ENCODE results near the gene TGFB2. TPM values are rescaled to one million over a fixed set of nuclear protein-coding genes. Genes with fewer than 3 reads are reported as not detected.

TGFB2 gene
- total and polyA plus RNA-seq, 4 donors: 0.21 to 0.75 (median 0.41) TPM

GRCh38 chr1:218473522-218473921, 128.4 kb downstream of the TGFB2 start:
- Histone ChIP-seq H3K4me3 (ENCODE audit: low read depth in 1 of 3, low read length in 3 of 3) (no peak overlapping the region), H3K9me3 (ENCODE audit: control insufficient read depth in 4 of 4, low read length in 3 of 4) (no peaks in the 10 kb centered on the region), H3K4me1 (ENCODE audit: control insufficient read depth in 4 of 4, insufficient read depth in 4 of 4, low read length in 3 of 4) (no peaks in the 10 kb centered on the region), H3K9ac (ENCODE audit: low read depth in 1 of 2, low read length in 2 of 2) (no peak overlapping the region), H3K27me3 (ENCODE audit: control insufficient read depth in 4 of 4, insufficient read depth in 4 of 4, low read length in 3 of 4) (no peaks in the 10 kb centered on the region), H3K27ac (ENCODE audit: low read depth in 1 of 2, low read length in 2 of 2) (no peak overlapping the region), H3K36me3 (ENCODE audit: control insufficient read depth in 4 of 4, insufficient read depth in 3 of 4, low read depth in 1 of 4, low read length in 3 of 4) (no peaks in the 10 kb centered on the region)
- WGBS: 71% methylated on average over 2 of the region's 2 CpGs
- no peak for DNase-seq (ENCODE audit: low spot score)
- TF ChIP-seq CTCF (IDR thresholded peaks at IDR 0.05; ENCODE audit: low read depth, low read length, missing input control) (no peak), TAF1 (conservative IDR thresholded peaks at IDR 0.05) (no peak), YY1 (IDR thresholded peaks at IDR 0.05) (no peak), HNF4A (conservative IDR thresholded peaks at IDR 0.05) (no peak), FOXA1 (IDR thresholded peaks at IDR 0.05) (no peak), RAD21 (IDR thresholded peaks at IDR 0.05) (no peak), HNF4G (IDR thresholded peaks at IDR 0.05) (no peak), GABPA (IDR thresholded peaks at IDR 0.05 in 1 of 2, conservative IDR thresholded peaks at IDR 0.05 in 1 of 2) (no peak), NR2F2 (IDR thresholded peaks at IDR 0.05) (no peak), EGR1 (IDR thresholded peaks at IDR 0.05; ENCODE audit: low read depth in 2 of 2) (no peak), SP1 (IDR thresholded peaks at IDR 0.05) (no peak), ZBTB33 (IDR thresholded peaks at IDR 0.05) (no peak), FOXA2 (IDR thresholded peaks at IDR 0.05) (no peak), REST (IDR thresholded peaks at IDR 0.05) (no peak), JUND (IDR thresholded peaks at IDR 0.05) (no peak), RXRA (IDR thresholded peaks at IDR 0.05) (no peak)
- TF ChIP-seq, protein P1, sequence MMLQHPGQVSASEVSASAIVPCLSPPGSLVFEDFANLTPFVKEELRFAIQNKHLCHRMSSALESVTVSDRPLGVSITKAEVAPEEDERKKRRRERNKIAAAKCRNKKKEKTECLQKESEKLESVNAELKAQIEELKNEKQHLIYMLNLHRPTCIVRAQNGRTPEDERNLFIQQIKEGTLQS (IDR thresholded peaks at IDR 0.05): no peak
- TF ChIP-seq, protein P2, sequence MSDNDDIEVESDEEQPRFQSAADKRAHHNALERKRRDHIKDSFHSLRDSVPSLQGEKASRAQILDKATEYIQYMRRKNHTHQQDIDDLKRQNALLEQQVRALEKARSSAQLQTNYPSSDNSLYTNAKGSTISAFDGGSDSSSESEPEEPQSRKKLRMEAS (IDR thresholded peaks at IDR 0.05): no peak

All from liver (tissue), 9 donors.